GM19193 (cell line): Measurements from ENCODE around the gene METTL27.

Experiments
- POLR2A ChIP-seq: IDR thresholded peaks from 4 replicates; pipeline ENCODE4 v1.6.1; 2011; ENCODE audit not compliant: insufficient read depth, insufficient read length; ENCODE audit errors: extremely low read depth

Gene METTL27

GRCh38 chr7:73842067-73842976 lies at the start of gene METTL27:
METTL27 (minus strand) TSS chr7:73842516; CDS start chr7:73842140, 376 bp downstream.
- peak; percentile 69 for TF ChIP-seq POLR2A

GRCh38 chr7:73891178-73891885 lies 49.0 kb upstream of the METTL27 start:
- no peak for TF ChIP-seq POLR2A

GRCh38 chr7:73890555-73891147 lies 48.3 kb upstream of the METTL27 start:
- TF ChIP-seq POLR2A: no peak

GRCh38 chr7:73888959-73889358 lies 46.6 kb upstream of the METTL27 start:
- no peak for TF ChIP-seq POLR2A

GRCh38 chr7:73887762-73888161 lies 45.4 kb upstream of the METTL27 start:
- TF ChIP-seq POLR2A: no peak

GRCh38 chr7:73885975-73886798 lies 43.9 kb upstream of the METTL27 start:
- TF ChIP-seq POLR2A: no peak

GRCh38 chr7:73885433-73885974 lies 43.2 kb upstream of the METTL27 start:
- no peak for TF ChIP-seq POLR2A

- TF ChIP-seq POLR2A: no peak
Measured at GRCh38 chr7:73882047-73882402, 39.7 kb upstream of the METTL27 start.

GRCh38 chr7:73881352-73882046 lies 39.2 kb upstream of the METTL27 start:
- TF ChIP-seq POLR2A: no peak

- no peak for TF ChIP-seq POLR2A
Measured at GRCh38 chr7:73880755-73881328, 38.5 kb upstream of the METTL27 start.

GRCh38 chr7:73879977-73880681 lies 37.8 kb upstream of the METTL27 start:
- no peak for TF ChIP-seq POLR2A

GRCh38 chr7:73876973-73877372 lies 34.7 kb upstream of the METTL27 start:
- no peak for TF ChIP-seq POLR2A

- TF ChIP-seq POLR2A: no peak
Measured at GRCh38 chr7:73876361-73876760, 34.0 kb upstream of the METTL27 start.
